GM12875 (cell line): ENCODE data around the gene LIN54.
"Not testable (repeated sequence)": the region's sequence is repeated elsewhere in the genome, so short reads cannot be mapped to it uniquely, and the experiment has no call there.

Experiments used
- H3K4me3 ChIP-seq: one replicate; pipeline ENCODE4 v1.5.1; 2011; ENCODE audit warnings: low read depth, low read length, control low read depth
- CTCF ChIP-seq: IDR thresholded peaks from 2 replicates; pipeline ENCODE4 v1.5.1; 2011; ENCODE audit warnings: low read depth, mild to moderate bottlenecking, control low read depth, inconsistent platforms, low read length, moderate library complexity, borderline replicate concordance; ENCODE audit not compliant: insufficient read depth

LIN54 gene

GRCh38 chr4:83011689-83012199, 1.1 kb upstream of the LIN54 start:
- peak overlapping the region; percentile 94 for H3K4me3 ChIP-seq
- TF ChIP-seq CTCF, result no peak

GRCh38 chr4:83010111-83010521, 507 bp downstream of the LIN54 start:
- H3K4me3 ChIP-seq, result peak overlapping the region; percentile 79
- TF ChIP-seq CTCF, result no peak

- H3K4me3 ChIP-seq, result peak overlapping the region; percentile 79
- TF ChIP-seq CTCF, result no peak
Observed at GRCh38 chr4:83009529-83009928, 1.1 kb downstream of the LIN54 start.

GRCh38 chr4:83003044-83003791, 7.4 kb downstream of the LIN54 start:
- not testable (repeated sequence) for H3K4me3 ChIP-seq

- H3K4me3 ChIP-seq, result no peak overlapping the region
- TF ChIP-seq CTCF, result no peak
Observed at GRCh38 chr4:83002329-83002728, 8.3 kb downstream of the LIN54 start.

- H3K4me3 ChIP-seq, result no peak overlapping the region
- no peak for TF ChIP-seq CTCF
Observed at GRCh38 chr4:82998898-82999297, 11.7 kb downstream of the LIN54 start.

GRCh38 chr4:82994834-82995233, 15.8 kb downstream of the LIN54 start:
- H3K4me3 ChIP-seq, result no peak overlapping the region
- no peak for TF ChIP-seq CTCF
